ENCODE measurements around the gene RAB23. TPM values are rescaled to one million over a fixed set of nuclear protein-coding genes. Genes with fewer than 3 reads are reported as not detected.

The RAB23 gene
- total and polyA plus RNA-seq, 2 of the 8 experiments (the other 6 are each of a cell fraction or from before 2014, with no cell fraction given) = 6.5 to 17.2 TPM

DNA sequence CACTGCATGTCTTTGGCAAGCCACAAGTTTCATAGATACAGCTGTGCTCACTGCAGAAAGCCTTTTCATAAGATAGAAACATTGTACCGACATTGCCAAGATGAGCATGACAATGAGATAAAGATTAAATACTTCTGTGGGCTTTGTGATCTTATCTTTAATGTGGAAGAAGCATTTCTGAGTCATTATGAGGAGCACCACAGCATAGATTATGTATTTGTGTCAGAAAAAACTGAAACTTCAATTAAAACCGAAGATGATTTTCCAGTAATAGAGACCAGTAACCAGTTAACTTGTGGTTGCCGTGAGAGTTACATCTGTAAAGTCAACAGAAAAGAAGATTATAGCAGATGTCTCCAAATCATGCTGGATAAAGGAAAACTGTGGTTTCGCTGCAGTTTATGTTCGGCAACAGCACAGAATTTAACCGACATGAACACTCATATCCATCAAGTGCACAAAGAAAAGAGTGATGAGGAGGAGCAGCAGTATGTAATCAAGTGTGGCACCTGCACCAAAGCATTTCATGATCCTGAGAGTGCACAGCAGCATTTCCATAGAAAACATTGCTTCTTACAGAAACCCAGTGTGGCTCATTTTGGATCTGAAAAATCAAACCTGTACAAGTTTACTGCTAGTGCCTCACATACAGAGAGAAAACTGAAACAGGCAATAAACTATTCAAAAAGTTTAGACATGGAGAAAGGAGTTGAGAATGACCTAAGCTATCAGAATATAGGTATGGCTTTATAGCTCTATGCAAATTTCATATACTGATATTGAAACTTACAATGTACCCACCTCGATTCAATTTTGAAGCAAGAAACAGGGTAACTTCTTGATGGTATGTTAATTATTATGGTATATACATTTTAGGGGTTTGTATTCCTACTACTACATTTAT is 73.9 kb downstream of the RAB23 start:
- Histone ChIP-seq H3K56ac (replicated peaks; ENCODE audit: insufficient read length, low read depth, low read length) (no peak overlapping the region), H4K5ac (ENCODE audit: insufficient read length, low read depth, low read length) (no peak overlapping the region), H2BK5ac (ENCODE audit: low read depth, low read length) (no peak overlapping the region), H3K23ac (ENCODE audit: insufficient read length) (no peak overlapping the region), H4K91ac (replicated peaks; ENCODE audit: insufficient read length, low read length) (no peak overlapping the region), H3K36me3 (ENCODE audit: control insufficient read depth in 2 of 4, insufficient read depth in 4 of 4, low read length in 3 of 4) (peaks cover 2 to 32% (median 14%) of the 10 kb centered on the region in 4 experiments; a peak in 6 of 8 replicates), H3K23me2 (ENCODE audit: low read depth, low read length) (no peaks in the 10 kb centered on the region; the same call in 1 of the 2 replicates), H2AFZ (ENCODE audit: low read length) (no peak overlapping the region), H2AK5ac (ENCODE audit: low read depth, low read length) (no peak overlapping the region), H3K18ac (ENCODE audit: extremely low read depth, low read length) (no peak overlapping the region), H3K27me3 (replicated peaks in 1 of 4; ENCODE audit: control insufficient read depth in 3 of 4, extremely low read depth in 1 of 4, insufficient read depth in 3 of 4, low read length in 3 of 4) (no peaks in the 10 kb centered on the region), H3K27ac (ENCODE audit: low read depth, low read length) (no peak overlapping the region), H2BK12ac (ENCODE audit: low read depth, low read length) (no peak overlapping the region), H3K4me1 (replicated peaks in 1 of 4; ENCODE audit: control insufficient read depth in 3 of 4, insufficient read depth in 4 of 4, low read length in 3 of 4) (no peaks in the 10 kb centered on the region), H2BK15ac (ENCODE audit: low read length) (no peak overlapping the region), H3K9ac (replicated peaks in 1 of 4; ENCODE audit: extremely low read depth in 1 of 4, low read depth in 3 of 4, low read length in 3 of 4) (no peak overlapping the region), H4K8ac (ENCODE audit: extremely low read depth, insufficient read depth, low read length) (no peak overlapping the region), H2BK120ac (replicated peaks; ENCODE audit: low read depth, low read length) (no peak overlapping the region), H3K4me2 (ENCODE audit: insufficient read depth in 1 of 2, low read depth in 2 of 2, low read length in 2 of 2) (no peak overlapping the region), H3K4ac (replicated peaks; ENCODE audit: insufficient read length, low read depth, low read length) (no peak overlapping the region), H3K9me3 (ENCODE audit: insufficient read depth in 2 of 2, low read depth in 1 of 2, low read length in 1 of 2) (no peaks in the 10 kb centered on the region), H3K14ac (ENCODE audit: insufficient read length) (no peak overlapping the region), H2BK20ac (ENCODE audit: low read length) (no peak overlapping the region), H3K4me3 (ENCODE audit: extremely low read depth in 1 of 4, insufficient read depth in 2 of 4, low read depth in 3 of 4, low read length in 4 of 4) (no peak overlapping the region), H3K79me1 (ENCODE audit: low read depth, low read length) (no peaks in the 10 kb centered on the region), H3K79me2 (ENCODE audit: control insufficient read depth in 1 of 2, insufficient read depth in 2 of 2, low read length in 2 of 2) (no peaks in the 10 kb centered on the region), H4K20me1 (replicated peaks in 1 of 2; ENCODE audit: control insufficient read depth in 1 of 2, insufficient read depth in 2 of 2, low read length in 2 of 2) (peaks cover 0 to 2% of the 10 kb centered on the region in 2 experiments)
- FAIRE-seq (no peak), DNase-seq (ENCODE audit: low read depth in 1 of 2, low spot score in 2 of 2) (no peak)
- no peak for TF ChIP-seq SP1 (IDR thresholded peaks at IDR 0.05; ENCODE audit: low read depth, low read length)
- no peak for TF ChIP-seq EGR1 (IDR thresholded peaks at IDR 0.05; ENCODE audit: borderline replicate concordance, low read depth, low read length)
- no peak for TF ChIP-seq TBP (IDR thresholded peaks at IDR 0.05; ENCODE audit: low read depth, low read length)
- TF ChIP-seq CBX8 (IDR thresholded peaks at IDR 0.05; ENCODE audit: borderline replicate concordance, low read depth, low read length) = no peak
- TF ChIP-seq POU5F1 (IDR thresholded peaks at IDR 0.05; ENCODE audit: low read depth, low read length) = no peak
- TF ChIP-seq BCL11A (IDR thresholded peaks at IDR 0.05; ENCODE audit: low read depth in 2 of 2, low read length in 2 of 2) = no peak
- TF ChIP-seq SRF (IDR thresholded peaks at IDR 0.05; ENCODE audit: low read depth, low read length) = no peak
- TF ChIP-seq CHD1 (IDR thresholded peaks at IDR 0.05; ENCODE audit: low read depth, low read length) = no peak
- TF ChIP-seq SUZ12 (IDR thresholded peaks at IDR 0.05; ENCODE audit: low read length) = no peak
- POLR2A ChIA-PET (ENCODE audit: partially characterized antibody) = interaction anchor here (1.2 kb wide), 1 partner anchor 9 kb away, joined by 3 read pairs; no protein-coding TSS in a partner anchor
- CTCF ChIA-PET (ENCODE audit: partially characterized antibody) = interaction anchor here (1.1 kb wide), 1 partner anchor 15 kb away, joined by 4 read pairs; no protein-coding TSS in a partner anchor
- 91% methylated on average over 7 of the region's 7 CpGs; no CpG with 5 or more reads in 1 of the 2 experiments for WGBS, 2 experiments (ENCODE audit: extremely low coverage in 1 of 2, insufficient coverage in 1 of 2, insufficient read length in 1 of 2, insufficient replicate concordance in 2 of 2, low coverage in 1 of 2, low lambda C conversion rate in 2 of 2, missing lambda C conversion rate in 1 of 2)
